Measurements from ENCODE around the gene SHB.

SHB gene

GRCh38 chr9:37992924-37993349, 76.1 kb downstream of the SHB start:
- H3K4me3 ChIP-seq (ENCODE audit: low read depth, low read length): no peak overlapping the region
- DNase-seq (ENCODE audit: low read depth): peak; percentile 26
- no peak for TF ChIP-seq CTCF (IDR thresholded peaks at IDR 0.05; ENCODE audit: insufficient read depth, low read depth, low read length, missing control alignments)

- DNase-seq (ENCODE audit: low read depth): no peak
- no peak overlapping the region for H3K4me3 ChIP-seq (ENCODE audit: low read depth, low read length)
- TF ChIP-seq CTCF (IDR thresholded peaks at IDR 0.05; ENCODE audit: insufficient read depth, low read depth, low read length, missing control alignments): no peak
Observed at GRCh38 chr9:37990404-37991015, 78.5 kb downstream of the SHB start.

GRCh38 chr9:37989701-37990100, 79.3 kb downstream of the SHB start:
- no peak overlapping the region for H3K4me3 ChIP-seq (ENCODE audit: low read depth, low read length)
- no peak for TF ChIP-seq CTCF (IDR thresholded peaks at IDR 0.05; ENCODE audit: insufficient read depth, low read depth, low read length, missing control alignments)
- no peak for DNase-seq (ENCODE audit: low read depth)

GRCh38 chr9:37988602-37989001, 80.4 kb downstream of the SHB start:
- no peak for TF ChIP-seq CTCF (IDR thresholded peaks at IDR 0.05; ENCODE audit: insufficient read depth, low read depth, low read length, missing control alignments)
- no peak overlapping the region for H3K4me3 ChIP-seq (ENCODE audit: low read depth, low read length)
- DNase-seq (ENCODE audit: low read depth): no peak

- no peak for TF ChIP-seq CTCF (IDR thresholded peaks at IDR 0.05; ENCODE audit: insufficient read depth, low read depth, low read length, missing control alignments)
- H3K4me3 ChIP-seq (ENCODE audit: low read depth, low read length): no peak overlapping the region
- no peak for DNase-seq (ENCODE audit: low read depth)
Observed at GRCh38 chr9:37988041-37988440, 81.0 kb downstream of the SHB start.

GRCh38 chr9:37987467-37987981, 81.5 kb downstream of the SHB start:
- no peak for TF ChIP-seq CTCF (IDR thresholded peaks at IDR 0.05; ENCODE audit: insufficient read depth, low read depth, low read length, missing control alignments)
- no peak for DNase-seq (ENCODE audit: low read depth)
- no peak overlapping the region for H3K4me3 ChIP-seq (ENCODE audit: low read depth, low read length)

GRCh38 chr9:37986771-37987258, 82.2 kb downstream of the SHB start:
- DNase-seq (ENCODE audit: low read depth): no peak
- TF ChIP-seq CTCF (IDR thresholded peaks at IDR 0.05; ENCODE audit: insufficient read depth, low read depth, low read length, missing control alignments): no peak
- H3K4me3 ChIP-seq (ENCODE audit: low read depth, low read length): no peak overlapping the region
